ENCODE results near the gene SYCP3. TPM values are rescaled to one million over a fixed set of nuclear protein-coding genes. Genes with fewer than 3 reads are reported as not detected.

The SYCP3 gene
- total and polyA plus RNA-seq, 2 experiments from 2014 or later, result 0.07 to 1.2 TPM

GRCh38 chr12:101772012-101772775 is 32.9 kb upstream of the SYCP3 start:
- H3K9me3 ChIP-seq (ENCODE audit: low read depth), result no peaks in the 10 kb centered on the region
- H3K4me1 ChIP-seq (ENCODE audit: insufficient read depth), result peaks cover 3% of the 10 kb centered on the region
- no peaks in the 10 kb centered on the region for H3K79me2 ChIP-seq
- no peak overlapping the region for H2AFZ ChIP-seq
- H3K9me2 ChIP-seq (replicated peaks; ENCODE audit: insufficient read depth), result no peaks in the 10 kb centered on the region
- H4K20me1 ChIP-seq (ENCODE audit: insufficient read depth, poor library complexity, severe bottlenecking), result no peaks in the 10 kb centered on the region
- WGBS (ENCODE audit: low lambda C conversion rate, missing lambda C conversion rate), result 81% methylated on average over 5 of the region's 5 CpGs
- DNase-seq (ENCODE audit: low spot score), result no peak
- peaks cover 3% of the 10 kb centered on the region for H3K36me3 ChIP-seq (replicated peaks; ENCODE audit: insufficient read depth, low read depth)
- H3K4me3 ChIP-seq, result no peak overlapping the region
- H3K27me3 ChIP-seq, result no peaks in the 10 kb centered on the region
- H3K27ac ChIP-seq, result no peak overlapping the region
- no peak overlapping the region for H3K4me2 ChIP-seq
- TF ChIP-seq CTCF (IDR thresholded peaks at IDR 0.05; ENCODE audit: poor library complexity), result no peak
- TF ChIP-seq EZH2 (IDR thresholded peaks at IDR 0.05; ENCODE audit: borderline replicate concordance), result no peak
- no peak for TF ChIP-seq EZH2phosphoT487 (IDR thresholded peaks at IDR 0.05; ENCODE audit: low read depth, severe bottlenecking, unreplicated experiment)

- Histone ChIP-seq H3K9me2 (replicated peaks; ENCODE audit: insufficient read depth) (no peaks in the 10 kb centered on the region), H3K27me3 (no peaks in the 10 kb centered on the region), H2AFZ (no peak overlapping the region), H3K79me2 (no peaks in the 10 kb centered on the region), H3K4me2 (no peak overlapping the region), H4K20me1 (ENCODE audit: insufficient read depth, poor library complexity, severe bottlenecking) (no peaks in the 10 kb centered on the region), H3K27ac (no peak overlapping the region), H3K36me3 (replicated peaks; ENCODE audit: insufficient read depth, low read depth) (peaks cover 3% of the 10 kb centered on the region), H3K4me3 (no peak overlapping the region), H3K4me1 (ENCODE audit: insufficient read depth) (peaks cover 3% of the 10 kb centered on the region), H3K9me3 (ENCODE audit: low read depth) (no peaks in the 10 kb centered on the region)
- DNase-seq (ENCODE audit: low spot score), result no peak
- no peak for TF ChIP-seq CTCF (IDR thresholded peaks at IDR 0.05; ENCODE audit: poor library complexity)
- TF ChIP-seq EZH2 (IDR thresholded peaks at IDR 0.05; ENCODE audit: borderline replicate concordance), result no peak
- TF ChIP-seq EZH2phosphoT487 (IDR thresholded peaks at IDR 0.05; ENCODE audit: low read depth, severe bottlenecking, unreplicated experiment), result no peak
- WGBS (ENCODE audit: low lambda C conversion rate, missing lambda C conversion rate), result 83% methylated on average over 5 of the region's 5 CpGs
Observed at GRCh38 chr12:101769865-101770264, 30.6 kb upstream of the SYCP3 start.

- no peaks in the 10 kb centered on the region for H3K9me3 ChIP-seq (ENCODE audit: low read depth)
- no peak for DNase-seq (ENCODE audit: low spot score)
- H3K4me3 ChIP-seq, result no peak overlapping the region
- peaks cover 3% of the 10 kb centered on the region for H3K4me1 ChIP-seq (ENCODE audit: insufficient read depth)
- H2AFZ ChIP-seq, result no peak overlapping the region
- no peaks in the 10 kb centered on the region for H3K27me3 ChIP-seq
- 71% methylated on average over 2 of the region's 2 CpGs for whole genome bisulfite sequencing (ENCODE audit: low lambda C conversion rate, missing lambda C conversion rate)
- TF ChIP-seq CTCF (IDR thresholded peaks at IDR 0.05; ENCODE audit: poor library complexity) (no peak), EZH2phosphoT487 (IDR thresholded peaks at IDR 0.05; ENCODE audit: low read depth, severe bottlenecking, unreplicated experiment) (no peak), EZH2 (IDR thresholded peaks at IDR 0.05; ENCODE audit: borderline replicate concordance) (no peak)
- no peak overlapping the region for H3K27ac ChIP-seq
- H3K36me3 ChIP-seq (replicated peaks; ENCODE audit: insufficient read depth, low read depth), result peaks cover 3% of the 10 kb centered on the region
- no peak overlapping the region for H3K4me2 ChIP-seq
- no peaks in the 10 kb centered on the region for H3K9me2 ChIP-seq (replicated peaks; ENCODE audit: insufficient read depth)
- no peaks in the 10 kb centered on the region for H3K79me2 ChIP-seq
- H4K20me1 ChIP-seq (ENCODE audit: insufficient read depth, poor library complexity, severe bottlenecking), result no peaks in the 10 kb centered on the region
Observed at GRCh38 chr12:101768781-101769180, 29.5 kb upstream of the SYCP3 start.

All from hepatocyte (in vitro differentiated cells).